Endothelial cell of umbilical vein (primary cell): Measurements from ENCODE around the gene MYZAP. TPM values are rescaled to one million over a fixed set of nuclear protein-coding genes. Genes with fewer than 3 reads are reported as not detected.

Experiments
- BruUV-seq: library from RNA; stranded (reverse); fragments of 400-500 nt; replicated peaks from 2 replicates; lab custom pipeline; 2021; lab: Mats Ljungman, UMichigan
- CTCF ChIA-PET: fragments of 300-600, 350-600 bp; sonication (Branson Sonifier 250); formaldehyde crosslinking; loops from one replicate; lab custom pipeline; 2021; ENCODE audit warnings: antibody characterized with exemption, inconsistent platforms; lab: Charles Lee
- POLR2A ChIA-PET: fragments of 300-600, 350-600 bp; sonication (Branson Sonifier 250); formaldehyde crosslinking; loops from one replicate; lab custom pipeline; 2021; ENCODE audit warnings: antibody characterized with exemption, inconsistent platforms; lab: Charles Lee
- DNase-seq: peaks from one replicate; pipeline ENCODE4 v3.0.0-alpha.2; 2011; ENCODE audit warnings: low read depth, low spot score
- FAIRE-seq: peaks from 2 replicates; lab custom pipeline; 2011; peaks lifted over from hg19 to GRCh38; lab: Jason Lieb, UNC
- H2AFZ ChIP-seq: 2 replicates; pipeline ENCODE4 v1.6.0; 2012; ENCODE audit warnings: low read depth, low read length, control low read depth, inconsistent platforms
- H3K27ac ChIP-seq: 2 replicates; pipeline ENCODE4 v1.5.1; 2011; ENCODE audit warnings: low read depth, mild to moderate bottlenecking, control low read depth, low read length, moderate library complexity; ENCODE audit not compliant: insufficient read depth
- H3K27me3 ChIP-seq, 2 experiments: 2 replicates each; pipeline versions ENCODE4 v1.6.0 to v1.6.1; 2011; ENCODE audit warnings: low read length in 2 of 2, mixed read lengths in 1 of 2; ENCODE audit not compliant: control insufficient read depth in 2 of 2, insufficient read depth in 2 of 2
- H3K36me3 ChIP-seq, 2 experiments: 2 replicates in 1 of 2; 3 replicates in 1 of 2; pipeline ENCODE4 v1.5.1; 2011; ENCODE audit warnings: low read length in 2 of 2, mild to moderate bottlenecking in 1 of 2, moderate library complexity in 1 of 2; ENCODE audit not compliant: control insufficient read depth in 2 of 2, insufficient read depth in 2 of 2; ENCODE audit errors: extremely low read depth in 1 of 2
- H3K4me1 ChIP-seq: 3 replicates; pipeline ENCODE4 v1.5.1; 2011; ENCODE audit warnings: mild to moderate bottlenecking, low read length; ENCODE audit not compliant: control insufficient read depth, insufficient read depth; ENCODE audit errors: extremely low read depth
- H3K4me2 ChIP-seq: 2 replicates; pipeline ENCODE4 v1.6.1; 2011; ENCODE audit warnings: low read length, control low read depth, mixed read lengths; ENCODE audit not compliant: insufficient read depth
- H3K4me3 ChIP-seq, 3 experiments: fragments of 200-600 bp in 1 of 3; sonication (generic), shearing (Covaris generic) in 1 of 3; replicated peaks in 1 of 3; 2 replicates each; pipeline ENCODE4 v1.5.1; 2011 to 2016; ENCODE audit warnings: control low read depth in 3 of 3, low read length in 3 of 3, mild to moderate bottlenecking in 2 of 3, inconsistent platforms in 1 of 3, low read depth in 1 of 3, moderate library complexity in 1 of 3; ENCODE audit not compliant: insufficient read depth in 1 of 3
- H3K79me2 ChIP-seq: 2 replicates; pipeline ENCODE4 v1.6.0; 2012; ENCODE audit warnings: low read length, inconsistent platforms; ENCODE audit not compliant: control insufficient read depth, insufficient read depth
- H3K9ac ChIP-seq: replicated peaks from 2 replicates; pipeline ENCODE3; 2011; ENCODE audit warnings: low read length, control low read depth; ENCODE audit not compliant: insufficient read depth; ENCODE audit errors: extremely low read depth
- H3K9me1 ChIP-seq: replicated peaks from 3 replicates; pipeline ENCODE4 v1.6.0; 2011; ENCODE audit warnings: mild to moderate bottlenecking, low read length; ENCODE audit not compliant: control insufficient read depth, insufficient read depth; ENCODE audit errors: extremely low read depth
- H3K9me3 ChIP-seq: replicated peaks from 2 replicates; pipeline ENCODE4 v1.5.1; 2012; ENCODE audit warnings: low read length, inconsistent platforms; ENCODE audit not compliant: control insufficient read depth, insufficient read depth
- H4K20me1 ChIP-seq: replicated peaks from 2 replicates; pipeline ENCODE3; 2011; ENCODE audit warnings: mild to moderate bottlenecking, low read length; ENCODE audit not compliant: control insufficient read depth, insufficient read depth; ENCODE audit errors: extremely low read depth
- EZH2 ChIP-seq: IDR thresholded peaks from 2 replicates; pipeline ENCODE4 v1.6.1; 2012; ENCODE audit warnings: borderline replicate concordance, low read depth, mild to moderate bottlenecking, moderate library complexity, low read length, inconsistent platforms; ENCODE audit not compliant: severe bottlenecking
- FOS ChIP-seq: IDR thresholded peaks from 2 replicates; pipeline ENCODE4 v1.6.1; 2011; ENCODE audit warnings: mild to moderate bottlenecking, low read length, moderate library complexity, borderline replicate concordance; ENCODE audit not compliant: insufficient read depth
- GATA2 ChIP-seq: IDR thresholded peaks from 2 replicates; pipeline ENCODE4 v1.7.0; 2011; ENCODE audit warnings: low read depth, mild to moderate bottlenecking, moderate library complexity, mixed read lengths, low read length; ENCODE audit not compliant: insufficient read length, insufficient read depth
- JUN ChIP-seq: IDR thresholded peaks from 2 replicates; pipeline ENCODE4 v1.6.1; 2011; ENCODE audit warnings: borderline replicate concordance, low read depth; ENCODE audit not compliant: insufficient read length, insufficient read depth
- MYC ChIP-seq: IDR thresholded peaks from one replicate; pipeline ENCODE4 v1.6.1; 2011; ENCODE audit warnings: mild to moderate bottlenecking, low read depth, low read length
- POLR2A ChIP-seq: IDR thresholded peaks from 2 replicates; pipeline ENCODE4 v1.6.1; 2012; ENCODE audit warnings: low read depth, mild to moderate bottlenecking, control low read depth, low read length
- POLR2AphosphoS5 ChIP-seq: IDR thresholded peaks from 2 replicates; pipeline ENCODE4 v1.6.1; 2012; ENCODE audit warnings: low read depth, mild to moderate bottlenecking, control low read depth, low read length, moderate library complexity; ENCODE audit not compliant: insufficient read depth
- dilution Hi-C: fragments of 300-500 bp; cut with MboI; formaldehyde crosslinking; loops from one replicate; pipeline ENCODE4 v1.15.0; 2019; ENCODE audit warnings: low sequenced_read_pairs; ENCODE audit not compliant: extremely low pct_ligation_motif_present
- intact Hi-C: fragments of 100-400 bp; cut with micrococcal nuclease; formaldehyde crosslinking; loops from one replicate; pipeline ENCODE4 v1.10.0; 2022
- polyA plus RNA-seq, 4 experiments: library from polyadenylated mRNA; depleted of rRNA in 3 of 4; stranded (reverse) in 3 of 4; unstranded in 1 of 4; fragments of >200 nt; gene quantifications; 2 replicates each; pipeline versions ENCODE4 v1.2.1 to v1.2.3, GENCODE V29; 2011 to 2012; ENCODE audit warnings: missing spikeins in 1 of 4
- total RNA-seq: library from RNA; stranded (reverse); gene quantifications from 2 replicates; pipeline ENCODE4 v1.2.3, GENCODE V29; 2021
- TF ChIP-seq, protein P1 (sequence below): IDR thresholded peaks from 2 replicates; pipeline ENCODE4 v1.6.1; 2011; ENCODE audit not compliant: insufficient read depth, insufficient read length
- TF ChIP-seq, protein P2 (sequence below), 2 donors: IDR thresholded peaks; 1 replicate in 1 of 2; 2 replicates in 1 of 2; pipeline ENCODE4 v1.5.1; 2011; ENCODE audit warnings: low read length in 2 of 2, mild to moderate bottlenecking in 2 of 2, moderate library complexity in 2 of 2, control low read depth in 1 of 2, inconsistent platforms in 1 of 2, low read depth in 1 of 2; ENCODE audit not compliant: insufficient read depth in 1 of 2; ENCODE audit errors: extremely low read depth in 1 of 2

MYZAP gene
- total and polyA plus RNA-seq, 2 donors (not counting 3 experiments of a cell fraction or from before 2014, with no cell fraction given), result 6.3 to 8.1 TPM

DNA sequence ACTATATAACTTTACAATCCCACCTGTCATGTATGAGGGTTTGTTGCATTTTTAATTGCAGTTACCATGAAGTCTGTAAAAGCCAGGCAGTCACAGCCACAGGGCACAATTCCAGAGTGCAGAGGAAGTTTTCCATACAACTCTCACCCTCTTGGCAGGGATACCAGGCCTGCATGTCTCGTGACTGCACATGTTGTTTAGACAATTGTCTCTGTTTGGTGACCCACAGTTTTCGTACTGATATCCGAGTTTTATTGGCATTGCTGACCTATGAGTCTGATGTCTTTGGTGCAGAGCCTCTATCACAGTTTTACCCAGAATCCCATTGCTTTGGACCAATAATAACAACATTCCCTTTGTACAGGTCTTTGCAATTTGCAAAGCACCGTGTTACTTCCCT, 24.9 kb upstream of the MYZAP start:
- H3K36me3 ChIP-seq, result no peaks in the 10 kb centered on the region
- dilution Hi-C loops, result no loop called here
- POLR2A ChIA-PET, result interaction anchor here (0.8 kb wide), 1 partner anchor 12 kb away, joined by 3 read pairs; no protein-coding TSS in a partner anchor
- no peak overlapping the region for H2AFZ ChIP-seq
- H3K27me3 ChIP-seq, result no peaks in the 10 kb centered on the region
- TF ChIP-seq MYC (no peak), POLR2AphosphoS5 (peak; percentile 37), GATA2 (peak; percentile 18), FOS (no peak), EZH2 (no peak), POLR2A (peak; percentile 42), JUN (peak; percentile 27)
- TF ChIP-seq, protein P1, sequence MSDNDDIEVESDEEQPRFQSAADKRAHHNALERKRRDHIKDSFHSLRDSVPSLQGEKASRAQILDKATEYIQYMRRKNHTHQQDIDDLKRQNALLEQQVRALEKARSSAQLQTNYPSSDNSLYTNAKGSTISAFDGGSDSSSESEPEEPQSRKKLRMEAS, result no peak
- TF ChIP-seq, protein P2, sequence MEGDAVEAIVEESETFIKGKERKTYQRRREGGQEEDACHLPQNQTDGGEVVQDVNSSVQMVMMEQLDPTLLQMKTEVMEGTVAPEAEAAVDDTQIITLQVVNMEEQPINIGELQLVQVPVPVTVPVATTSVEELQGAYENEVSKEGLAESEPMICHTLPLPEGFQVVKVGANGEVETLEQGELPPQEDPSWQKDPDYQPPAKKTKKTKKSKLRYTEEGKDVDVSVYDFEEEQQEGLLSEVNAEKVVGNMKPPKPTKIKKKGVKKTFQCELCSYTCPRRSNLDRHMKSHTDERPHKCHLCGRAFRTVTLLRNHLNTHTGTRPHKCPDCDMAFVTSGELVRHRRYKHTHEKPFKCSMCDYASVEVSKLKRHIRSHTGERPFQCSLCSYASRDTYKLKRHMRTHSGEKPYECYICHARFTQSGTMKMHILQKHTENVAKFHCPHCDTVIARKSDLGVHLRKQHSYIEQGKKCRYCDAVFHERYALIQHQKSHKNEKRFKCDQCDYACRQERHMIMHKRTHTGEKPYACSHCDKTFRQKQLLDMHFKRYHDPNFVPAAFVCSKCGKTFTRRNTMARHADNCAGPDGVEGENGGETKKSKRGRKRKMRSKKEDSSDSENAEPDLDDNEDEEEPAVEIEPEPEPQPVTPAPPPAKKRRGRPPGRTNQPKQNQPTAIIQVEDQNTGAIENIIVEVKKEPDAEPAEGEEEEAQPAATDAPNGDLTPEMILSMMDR (IDR thresholded peaks at IDR 0.05; ENCODE audit: extremely low read depth in 1 of 2, insufficient read depth in 1 of 2, low read depth in 1 of 2, low read length in 2 of 2), result no peak
- H3K9me1 ChIP-seq, result no peaks in the 10 kb centered on the region
- H4K20me1 ChIP-seq, result no peaks in the 10 kb centered on the region
- no peak overlapping the region for H3K4me2 ChIP-seq
- FAIRE-seq (peak; percentile 94), DNase-seq (peak; percentile 93)
- H3K27ac ChIP-seq, result no peak overlapping the region
- intact Hi-C loops, result no loop called here
- H3K9ac ChIP-seq, result no peak overlapping the region
- no peaks in the 10 kb centered on the region for H3K79me2 ChIP-seq
- BruUV-seq, result no TSS peak
- H3K4me1 ChIP-seq, result peaks cover 20% of the 10 kb centered on the region
- no peaks in the 10 kb centered on the region for H3K9me3 ChIP-seq
- H3K4me3 ChIP-seq, result no peak overlapping the region
- CTCF ChIA-PET, result interaction anchor here (1.1 kb wide), 1 partner anchor 42 kb away, joined by 3 read pairs; no protein-coding TSS in a partner anchor
